Endothelial cell of umbilical vein (primary cell): Measurements from ENCODE around the gene DNM2.

ENCODE experiments used
- EZH2 ChIP-seq: IDR thresholded peaks from 2 replicates; pipeline ENCODE4 v1.6.1; 2012; ENCODE audit warnings: borderline replicate concordance, low read depth, mild to moderate bottlenecking, moderate library complexity, low read length, inconsistent platforms; ENCODE audit not compliant: severe bottlenecking
- GATA2 ChIP-seq: IDR thresholded peaks from 2 replicates; pipeline ENCODE4 v1.7.0; 2011; ENCODE audit warnings: low read depth, mild to moderate bottlenecking, moderate library complexity, mixed read lengths, low read length; ENCODE audit not compliant: insufficient read length, insufficient read depth
- JUN ChIP-seq: IDR thresholded peaks from 2 replicates; pipeline ENCODE4 v1.6.1; 2011; ENCODE audit warnings: borderline replicate concordance, low read depth; ENCODE audit not compliant: insufficient read length, insufficient read depth
- MYC ChIP-seq: IDR thresholded peaks from one replicate; pipeline ENCODE4 v1.6.1; 2011; ENCODE audit warnings: mild to moderate bottlenecking, low read depth, low read length
- POLR2A ChIP-seq: IDR thresholded peaks from 2 replicates; pipeline ENCODE4 v1.6.1; 2012; ENCODE audit warnings: low read depth, mild to moderate bottlenecking, control low read depth, low read length
- POLR2AphosphoS5 ChIP-seq: IDR thresholded peaks from 2 replicates; pipeline ENCODE4 v1.6.1; 2012; ENCODE audit warnings: low read depth, mild to moderate bottlenecking, control low read depth, low read length, moderate library complexity; ENCODE audit not compliant: insufficient read depth
- TF ChIP-seq, protein P1 (sequence below), 2 donors: IDR thresholded peaks; 1 replicate in 1 of 2; 2 replicates in 1 of 2; pipeline ENCODE4 v1.5.1; 2011; ENCODE audit warnings: low read length in 2 of 2, mild to moderate bottlenecking in 2 of 2, moderate library complexity in 2 of 2, control low read depth in 1 of 2, inconsistent platforms in 1 of 2, low read depth in 1 of 2; ENCODE audit not compliant: insufficient read depth in 1 of 2; ENCODE audit errors: extremely low read depth in 1 of 2
- TF ChIP-seq, protein P2 (sequence below): IDR thresholded peaks from 2 replicates; pipeline ENCODE4 v1.6.1; 2011; ENCODE audit not compliant: insufficient read depth, insufficient read length

DNA sequence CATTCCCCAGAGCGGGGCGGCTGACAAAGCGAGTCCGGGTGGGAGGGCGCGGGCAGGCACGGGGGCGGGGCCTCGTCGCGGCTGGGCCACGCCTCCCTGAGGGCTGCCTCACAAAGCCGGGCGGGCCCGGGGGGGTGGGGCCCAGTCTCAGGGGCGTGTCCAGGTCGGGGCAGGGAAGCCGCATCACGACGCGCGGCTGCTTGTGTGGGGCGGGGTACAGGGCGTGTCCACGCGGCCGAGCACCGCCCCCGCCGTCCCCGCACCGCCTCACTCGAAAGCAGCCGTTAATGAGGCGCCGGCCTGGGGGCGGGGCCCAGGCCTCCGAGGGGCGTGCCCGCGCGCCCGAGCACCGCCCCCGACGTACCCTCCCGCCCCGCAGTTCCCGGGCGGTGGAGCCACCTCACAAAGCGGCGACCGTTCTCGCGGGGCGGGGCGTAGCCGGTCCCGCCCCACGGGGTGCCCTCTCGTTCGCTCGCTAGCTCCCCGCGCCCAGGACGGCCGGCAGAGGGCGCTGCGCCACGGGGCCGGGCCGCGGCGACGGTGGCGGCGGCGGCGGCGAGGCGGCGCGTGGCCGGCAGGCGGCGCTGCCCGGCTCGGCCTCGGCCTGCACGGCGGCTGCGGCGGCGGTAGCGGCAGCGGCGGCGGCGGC, 153.2 kb downstream of the DNM2 start, which contains the start of gene CARM1:
- TF ChIP-seq, protein P1, sequence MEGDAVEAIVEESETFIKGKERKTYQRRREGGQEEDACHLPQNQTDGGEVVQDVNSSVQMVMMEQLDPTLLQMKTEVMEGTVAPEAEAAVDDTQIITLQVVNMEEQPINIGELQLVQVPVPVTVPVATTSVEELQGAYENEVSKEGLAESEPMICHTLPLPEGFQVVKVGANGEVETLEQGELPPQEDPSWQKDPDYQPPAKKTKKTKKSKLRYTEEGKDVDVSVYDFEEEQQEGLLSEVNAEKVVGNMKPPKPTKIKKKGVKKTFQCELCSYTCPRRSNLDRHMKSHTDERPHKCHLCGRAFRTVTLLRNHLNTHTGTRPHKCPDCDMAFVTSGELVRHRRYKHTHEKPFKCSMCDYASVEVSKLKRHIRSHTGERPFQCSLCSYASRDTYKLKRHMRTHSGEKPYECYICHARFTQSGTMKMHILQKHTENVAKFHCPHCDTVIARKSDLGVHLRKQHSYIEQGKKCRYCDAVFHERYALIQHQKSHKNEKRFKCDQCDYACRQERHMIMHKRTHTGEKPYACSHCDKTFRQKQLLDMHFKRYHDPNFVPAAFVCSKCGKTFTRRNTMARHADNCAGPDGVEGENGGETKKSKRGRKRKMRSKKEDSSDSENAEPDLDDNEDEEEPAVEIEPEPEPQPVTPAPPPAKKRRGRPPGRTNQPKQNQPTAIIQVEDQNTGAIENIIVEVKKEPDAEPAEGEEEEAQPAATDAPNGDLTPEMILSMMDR (IDR thresholded peaks at IDR 0.05; ENCODE audit: extremely low read depth in 1 of 2, insufficient read depth in 1 of 2, low read depth in 1 of 2, low read length in 2 of 2) = peak; percentile 65 to 66
- TF ChIP-seq POLR2AphosphoS5 = peak; percentile 66
- no peak for TF ChIP-seq POLR2A
- TF ChIP-seq MYC = no peak
- TF ChIP-seq EZH2 = no peak
- TF ChIP-seq JUN = no peak
- TF ChIP-seq, protein P2, sequence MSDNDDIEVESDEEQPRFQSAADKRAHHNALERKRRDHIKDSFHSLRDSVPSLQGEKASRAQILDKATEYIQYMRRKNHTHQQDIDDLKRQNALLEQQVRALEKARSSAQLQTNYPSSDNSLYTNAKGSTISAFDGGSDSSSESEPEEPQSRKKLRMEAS = no peak
- no peak for TF ChIP-seq GATA2
